ENCODE measurements around the gene YWHAG. TPM values are rescaled to one million over a fixed set of nuclear protein-coding genes. Genes with fewer than 3 reads are reported as not detected.
A peak's percentile ranks its signal among the peaks of the same experiment; 100 is the strongest.

YWHAG gene
- total and polyA plus RNA-seq, 2 of the 13 experiments (the other 11 are each of a cell fraction or from before 2014, with no cell fraction given) = 36.9 to 67.5 TPM

GRCh38 chr7:76359978-76360638, 1.3 kb upstream of the YWHAG start:
- H3K27ac ChIP-seq (ENCODE audit: extremely low read length, insufficient read depth, low read length) = peak overlapping the region; percentile 93
- in situ Hi-C loops (cut with HindIII; ENCODE audit: extremely low pct_ligation_motif_present, low pct_unique_long_range_greater_than_20kb) (no loop called here), intact Hi-C loops (cut with micrococcal nuclease; ENCODE audit: unreplicated experiment) (loop anchor here (1.0 kb wide), 1 partner anchor 42 kb away; no protein-coding TSS in a partner anchor)
- H3K79me2 ChIP-seq (ENCODE audit: insufficient read depth, low read length) = peaks cover 36% of the 10 kb centered on the region
- peaks cover 47% of the 10 kb centered on the region for H3K4me1 ChIP-seq (ENCODE audit: insufficient read depth, low read length)
- peak overlapping the region; percentile 90 for H3K9ac ChIP-seq (ENCODE audit: insufficient read depth, low read depth, low read length)
- WGBS (ENCODE audit: low lambda C conversion rate) = 10% methylated on average over 17 of the region's 17 CpGs
- POLR2A ChIA-PET = interaction anchor here (0.7 to 2.8 kb wide), 11 partner anchors 10 to 57 kb away, joined by 3 to 20 read pairs (median 6); partner anchors contain the start of gene SSC4D
- H3K4me3 ChIP-seq (replicated peaks in 1 of 3; ENCODE audit: insufficient read depth in 1 of 3, low read depth in 2 of 3, low read length in 3 of 3) = peak overlapping the region; percentile 63 to 99 (median 74)
- peaks cover 0 to 3% of the 10 kb centered on the region in 2 experiments; a peak in 2 of 5 replicates for H3K36me3 ChIP-seq (replicated peaks in 1 of 2; ENCODE audit: control insufficient read depth in 1 of 2, insufficient read depth in 2 of 2, low read length in 2 of 2)
- no TSS peak for BruUV-seq (replicated peaks)
- ATAC-seq (peak; percentile 4; the same call in 1 of the 3 replicates), DNase-seq (ENCODE audit: low spot score) (no peak), FAIRE-seq (peak; percentile 26)
- peaks cover 27% of the 10 kb centered on the region for H4K20me1 ChIP-seq (ENCODE audit: insufficient read depth, low read length)
- no peak overlapping the region for H2AFZ ChIP-seq (ENCODE audit: low read length)
- H3K27me3 ChIP-seq (ENCODE audit: control insufficient read depth in 1 of 2, insufficient read depth in 2 of 2, low read length in 2 of 2) = no peaks in the 10 kb centered on the region; a peak in 1 of 5 replicates
- peak overlapping the region; percentile 98 for H3K4me2 ChIP-seq (ENCODE audit: low read depth, low read length)
- CTCF ChIA-PET (ENCODE audit: low intra/inter-chr PET ratio, low total read pairs) = interaction anchor here (1.7 kb wide), 1 partner anchor 46 kb away, joined by 7 read pairs; no protein-coding TSS in a partner anchor
- H3K9me3 ChIP-seq (ENCODE audit: low read length) = no peaks in the 10 kb centered on the region
- TF ChIP-seq, protein P1, sequence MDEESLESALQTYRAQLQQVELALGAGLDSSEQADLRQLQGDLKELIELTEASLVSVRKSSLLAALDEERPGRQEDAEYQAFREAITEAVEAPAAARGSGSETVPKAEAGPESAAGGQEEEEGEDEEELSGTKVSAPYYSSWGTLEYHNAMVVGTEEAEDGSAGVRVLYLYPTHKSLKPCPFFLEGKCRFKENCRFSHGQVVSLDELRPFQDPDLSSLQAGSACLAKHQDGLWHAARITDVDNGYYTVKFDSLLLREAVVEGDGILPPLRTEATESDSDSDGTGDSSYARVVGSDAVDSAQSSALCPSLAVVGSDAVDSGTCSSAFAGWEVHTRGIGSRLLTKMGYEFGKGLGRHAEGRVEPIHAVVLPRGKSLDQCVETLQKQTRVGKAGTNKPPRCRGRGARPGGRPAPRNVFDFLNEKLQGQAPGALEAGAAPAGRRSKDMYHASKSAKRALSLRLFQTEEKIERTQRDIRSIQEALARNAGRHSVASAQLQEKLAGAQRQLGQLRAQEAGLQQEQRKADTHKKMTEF (CRISPR knock-in tag; IDR thresholded peaks at IDR 0.05) = 0 out of 2 replicates have a peak, but pooled peaks have one; percentile 30
- TF ChIP-seq ZBTB21 (CRISPR knock-in tag; IDR thresholded peaks at IDR 0.05) = peak; percentile 26; the same call in 1 of the 2 replicates
- TF ChIP-seq SAP130 (CRISPR knock-in tag; IDR thresholded peaks at IDR 0.05; ENCODE audit: low read depth) = 0 out of 2 replicates have a peak, but pooled peaks have one; percentile 21
- no peak for TF ChIP-seq NR2F6 (IDR thresholded peaks at IDR 0.05)
- TF ChIP-seq NR2F6 (CRISPR knock-in tag; IDR thresholded peaks at IDR 0.05) = no peak
- 0 out of 2 replicates have a peak, but pooled peaks have one; percentile 17 for TF ChIP-seq HMG20A (CRISPR knock-in tag; IDR thresholded peaks at IDR 0.05; ENCODE audit: borderline replicate concordance)
- TF ChIP-seq RFX1 (IDR thresholded peaks at IDR 0.05) = no peak
- TF ChIP-seq, protein P2, sequence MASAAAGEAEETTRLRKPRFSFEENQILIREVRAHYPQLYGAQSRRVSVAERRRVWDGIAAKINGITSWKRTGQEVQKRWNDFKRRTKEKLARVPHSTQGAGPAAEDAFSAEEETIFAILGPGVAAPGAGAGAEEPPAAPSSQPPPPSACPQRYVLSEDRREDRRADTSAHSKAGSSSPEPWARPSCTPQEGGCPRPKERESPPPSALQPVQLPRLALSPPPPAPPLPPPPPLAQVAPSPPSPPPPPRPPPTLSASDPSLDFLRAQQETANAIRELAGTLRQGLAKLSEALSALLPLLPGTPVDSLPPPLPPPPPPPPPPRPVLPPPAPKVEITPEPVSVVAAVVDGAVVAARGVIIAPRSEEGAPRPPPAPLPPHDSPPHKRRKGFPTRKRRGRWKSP (CRISPR knock-in tag; IDR thresholded peaks at IDR 0.05) = no peak
- TF ChIP-seq ZNF746 (CRISPR knock-in tag; IDR thresholded peaks at IDR 0.05) = no peak
- no peak for TF ChIP-seq GPBP1L1 (CRISPR knock-in tag; IDR thresholded peaks at IDR 0.05)
- peak; percentile 74; the same call in 1 of the 2 replicates for TF ChIP-seq KDM1A (CRISPR knock-in tag; IDR thresholded peaks at IDR 0.05)
- no peak for TF ChIP-seq GATA4 (IDR thresholded peaks at IDR 0.05; ENCODE audit: borderline replicate concordance, low read depth)
- no peak for TF ChIP-seq SP140L (CRISPR knock-in tag; IDR thresholded peaks at IDR 0.05; ENCODE audit: borderline replicate concordance)
- TF ChIP-seq ZNF720 (CRISPR knock-in tag; IDR thresholded peaks at IDR 0.05) = no peak
- no peak for TF ChIP-seq ZNF354B (CRISPR knock-in tag; IDR thresholded peaks at IDR 0.05)
- TF ChIP-seq TEAD3 (CRISPR knock-in tag; optimal IDR thresholded peaks at IDR 0.05; ENCODE audit: borderline replicate concordance) = no peak
- no peak for TF ChIP-seq ZNF766 (CRISPR knock-in tag; IDR thresholded peaks at IDR 0.05; ENCODE audit: borderline replicate concordance)
- TF ChIP-seq, protein P3, sequence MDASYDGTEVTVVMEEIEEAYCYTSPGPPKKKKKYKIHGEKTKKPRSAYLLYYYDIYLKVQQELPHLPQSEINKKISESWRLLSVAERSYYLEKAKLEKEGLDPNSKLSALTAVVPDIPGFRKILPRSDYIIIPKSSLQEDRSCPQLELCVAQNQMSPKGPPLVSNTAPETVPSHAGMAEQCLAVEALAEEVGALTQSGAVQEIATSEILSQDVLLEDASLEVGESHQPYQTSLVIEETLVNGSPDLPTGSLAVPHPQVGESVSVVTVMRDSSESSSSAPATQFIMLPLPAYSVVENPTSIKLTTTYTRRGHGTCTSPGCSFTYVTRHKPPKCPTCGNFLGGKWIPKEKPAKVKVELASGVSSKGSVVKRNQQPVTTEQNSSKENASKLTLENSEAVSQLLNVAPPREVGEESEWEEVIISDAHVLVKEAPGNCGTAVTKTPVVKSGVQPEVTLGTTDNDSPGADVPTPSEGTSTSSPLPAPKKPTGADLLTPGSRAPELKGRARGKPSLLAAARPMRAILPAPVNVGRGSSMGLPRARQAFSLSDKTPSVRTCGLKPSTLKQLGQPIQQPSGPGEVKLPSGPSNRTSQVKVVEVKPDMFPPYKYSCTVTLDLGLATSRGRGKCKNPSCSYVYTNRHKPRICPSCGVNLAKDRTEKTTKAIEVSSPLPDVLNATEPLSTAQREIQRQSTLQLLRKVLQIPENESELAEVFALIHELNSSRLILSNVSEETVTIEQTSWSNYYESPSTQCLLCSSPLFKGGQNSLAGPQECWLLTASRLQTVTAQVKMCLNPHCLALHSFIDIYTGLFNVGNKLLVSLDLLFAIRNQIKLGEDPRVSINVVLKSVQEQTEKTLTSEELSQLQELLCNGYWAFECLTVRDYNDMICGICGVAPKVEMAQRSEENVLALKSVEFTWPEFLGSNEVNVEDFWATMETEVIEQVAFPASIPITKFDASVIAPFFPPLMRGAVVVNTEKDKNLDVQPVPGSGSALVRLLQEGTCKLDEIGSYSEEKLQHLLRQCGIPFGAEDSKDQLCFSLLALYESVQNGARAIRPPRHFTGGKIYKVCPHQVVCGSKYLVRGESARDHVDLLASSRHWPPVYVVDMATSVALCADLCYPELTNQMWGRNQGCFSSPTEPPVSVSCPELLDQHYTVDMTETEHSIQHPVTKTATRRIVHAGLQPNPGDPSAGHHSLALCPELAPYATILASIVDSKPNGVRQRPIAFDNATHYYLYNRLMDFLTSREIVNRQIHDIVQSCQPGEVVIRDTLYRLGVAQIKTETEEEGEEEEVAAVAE (CRISPR knock-in tag; IDR thresholded peaks at IDR 0.05; ENCODE audit: borderline replicate concordance) = no peak
